ENCODE results near the gene CAMTA1.

The CAMTA1 gene

GRCh38 chr1:6976044-6976375 lies 190.8 kb downstream of the CAMTA1 start:
- ATAC-seq: no peak
- TF ChIP-seq PPARA (CRISPR knock-in tag; IDR thresholded peaks at IDR 0.05; ENCODE audit: borderline replicate concordance): no peak

GRCh38 chr1:6979003-6979613 lies 193.9 kb downstream of the CAMTA1 start:
- no peak for ATAC-seq
- TF ChIP-seq POU6F1 (CRISPR knock-in tag; IDR thresholded peaks at IDR 0.05; ENCODE audit: borderline replicate concordance, low read depth) (no peak), ZNF565 (CRISPR knock-in tag; conservative IDR thresholded peaks at IDR 0.05; ENCODE audit: low read depth) (no peak), PATZ1 (CRISPR knock-in tag; IDR thresholded peaks at IDR 0.05; ENCODE audit: borderline replicate concordance) (no peak), CSDC2 (CRISPR knock-in tag; IDR thresholded peaks at IDR 0.05) (no peak), RARB (CRISPR knock-in tag; IDR thresholded peaks at IDR 0.05) (no peak), ZC3H10 (CRISPR knock-in tag; IDR thresholded peaks at IDR 0.05) (no peak)

GRCh38 chr1:6981595-6981994 lies 196.3 kb downstream of the CAMTA1 start:
- TF ChIP-seq OSR1 (CRISPR knock-in tag; IDR thresholded peaks at IDR 0.05): no peak
- no peak for TF ChIP-seq ESRRG (CRISPR knock-in tag; IDR thresholded peaks at IDR 0.05)
- no peak for TF ChIP-seq TSHZ2 (CRISPR knock-in tag; IDR thresholded peaks at IDR 0.05)
- TF ChIP-seq CSDC2 (CRISPR knock-in tag; IDR thresholded peaks at IDR 0.05): no peak
- no peak for TF ChIP-seq BACH2 (CRISPR knock-in tag; IDR thresholded peaks at IDR 0.05; ENCODE audit: borderline replicate concordance)
- TF ChIP-seq GLIS3 (CRISPR knock-in tag; IDR thresholded peaks at IDR 0.05): no peak
- no peak for TF ChIP-seq SNAI2 (CRISPR knock-in tag; IDR thresholded peaks at IDR 0.05)
- ATAC-seq: no peak

- ATAC-seq: no peak
- TF ChIP-seq CREB5 (CRISPR knock-in tag; IDR thresholded peaks at IDR 0.05; ENCODE audit: low read depth) (no peak), PATZ1 (CRISPR knock-in tag; IDR thresholded peaks at IDR 0.05; ENCODE audit: borderline replicate concordance) (no peak), OSR1 (CRISPR knock-in tag; IDR thresholded peaks at IDR 0.05) (no peak), CSRNP3 (CRISPR knock-in tag; IDR thresholded peaks at IDR 0.05) (no peak), TOX (CRISPR knock-in tag; IDR thresholded peaks at IDR 0.05; ENCODE audit: borderline replicate concordance) (no peak), PPARA (CRISPR knock-in tag; IDR thresholded peaks at IDR 0.05; ENCODE audit: borderline replicate concordance) (no peak), CSDC2 (CRISPR knock-in tag; IDR thresholded peaks at IDR 0.05) (no peak), ESRRG (CRISPR knock-in tag; IDR thresholded peaks at IDR 0.05) (no peak), TSHZ2 (CRISPR knock-in tag; IDR thresholded peaks at IDR 0.05) (no peak), ZFP30 (CRISPR knock-in tag; IDR thresholded peaks at IDR 0.05) (no peak), TCF4 (CRISPR knock-in tag; IDR thresholded peaks at IDR 0.05; ENCODE audit: borderline replicate concordance) (no peak), ZNF8 (CRISPR knock-in tag; IDR thresholded peaks at IDR 0.05) (no peak), RARB (CRISPR knock-in tag; IDR thresholded peaks at IDR 0.05) (no peak), BACH2 (CRISPR knock-in tag; IDR thresholded peaks at IDR 0.05; ENCODE audit: borderline replicate concordance) (no peak), ARNTL (CRISPR knock-in tag; IDR thresholded peaks at IDR 0.05; ENCODE audit: borderline replicate concordance, low read depth) (no peak), GLIS3 (CRISPR knock-in tag; IDR thresholded peaks at IDR 0.05) (no peak)
These were observed 197.2 kb downstream of the CAMTA1 start for GRCh38 chr1:6982443-6982842.
